ENCODE measurements around the gene LSR.

- TF ChIP-seq CTCF (IDR thresholded peaks at IDR 0.05; ENCODE audit: poor library complexity, severe bottlenecking) (no peak), REST (IDR thresholded peaks at IDR 0.05; ENCODE audit: borderline replicate concordance) (no peak)
Observed at GRCh38 chr19:35291259-35291658, 42.5 kb downstream of the LSR start.
